ENCODE measurements around the gene CD2. TPM values are rescaled to one million over a fixed set of nuclear protein-coding genes. Genes with fewer than 3 reads are reported as not detected.

CD2 gene
- total and polyA plus RNA-seq, 2 donors: 1.4 to 2.3 TPM

GRCh38 chr1:116721451-116722007 is 32.7 kb upstream of the CD2 start:
- Histone ChIP-seq H3K4me1 (ENCODE audit: insufficient read depth) (no peaks in the 10 kb centered on the region), H3K27ac (ENCODE audit: low read depth) (no peak overlapping the region), H3K4me3 (ENCODE audit: low read depth, low read length) (no peak overlapping the region), H3K36me3 (ENCODE audit: insufficient read depth) (no peaks in the 10 kb centered on the region)
- WGBS: 93% methylated on average over 4 of the region's 4 CpGs
- DNase-seq (ENCODE audit: extremely low spot score): no peak

- H3K4me3 ChIP-seq (ENCODE audit: low read depth, low read length): no peak overlapping the region
- H3K36me3 ChIP-seq (ENCODE audit: insufficient read depth): no peaks in the 10 kb centered on the region
- 82% methylated on average over 4 of the region's 4 CpGs for WGBS
- no peak for DNase-seq (ENCODE audit: extremely low spot score)
- H3K4me1 ChIP-seq (ENCODE audit: insufficient read depth): no peaks in the 10 kb centered on the region
- no peak overlapping the region for H3K27ac ChIP-seq (ENCODE audit: low read depth)
Observed at GRCh38 chr1:116722016-116722838, 32.0 kb upstream of the CD2 start.

GRCh38 chr1:116724765-116725375 is 29.4 kb upstream of the CD2 start:
- H3K4me3 ChIP-seq (ENCODE audit: low read depth, low read length): no peak overlapping the region
- DNase-seq (ENCODE audit: extremely low spot score): no peak
- no peak overlapping the region for H3K27ac ChIP-seq (ENCODE audit: low read depth)
- WGBS: 56% methylated on average over 7 of the region's 7 CpGs
- no peaks in the 10 kb centered on the region for H3K4me1 ChIP-seq (ENCODE audit: insufficient read depth)
- H3K36me3 ChIP-seq (ENCODE audit: insufficient read depth): no peaks in the 10 kb centered on the region

- Histone ChIP-seq H3K4me3 (ENCODE audit: low read depth, low read length) (no peak overlapping the region), H3K36me3 (ENCODE audit: insufficient read depth) (no peaks in the 10 kb centered on the region), H3K4me1 (ENCODE audit: insufficient read depth) (no peaks in the 10 kb centered on the region), H3K27ac (ENCODE audit: low read depth) (no peak overlapping the region)
- no peak for DNase-seq (ENCODE audit: extremely low spot score)
- WGBS: 77% methylated on average over 3 of the region's 3 CpGs
Observed at GRCh38 chr1:116725798-116726197, 28.4 kb upstream of the CD2 start.

- H3K27ac ChIP-seq (ENCODE audit: low read depth): no peak overlapping the region
- no peaks in the 10 kb centered on the region for H3K4me1 ChIP-seq (ENCODE audit: insufficient read depth)
- 80% methylated on average over 5 of the region's 5 CpGs for WGBS
- no peak overlapping the region for H3K4me3 ChIP-seq (ENCODE audit: low read depth, low read length)
- DNase-seq (ENCODE audit: extremely low spot score): no peak
- no peaks in the 10 kb centered on the region for H3K36me3 ChIP-seq (ENCODE audit: insufficient read depth)
Observed at GRCh38 chr1:116726872-116727820, 27.1 kb upstream of the CD2 start.

GRCh38 chr1:116731439-116731838 is 22.8 kb upstream of the CD2 start:
- Histone ChIP-seq H3K36me3 (ENCODE audit: insufficient read depth) (no peaks in the 10 kb centered on the region), H3K4me1 (ENCODE audit: insufficient read depth) (no peaks in the 10 kb centered on the region), H3K27ac (ENCODE audit: low read depth) (no peak overlapping the region), H3K4me3 (ENCODE audit: low read depth, low read length) (no peak overlapping the region)
- no peak for DNase-seq (ENCODE audit: extremely low spot score)

GRCh38 chr1:116732726-116733125 is 21.5 kb upstream of the CD2 start:
- no peak for DNase-seq (ENCODE audit: extremely low spot score)
- no peaks in the 10 kb centered on the region for H3K4me1 ChIP-seq (ENCODE audit: insufficient read depth)
- H3K36me3 ChIP-seq (ENCODE audit: insufficient read depth): no peaks in the 10 kb centered on the region
- no peak overlapping the region for H3K4me3 ChIP-seq (ENCODE audit: low read depth, low read length)
- H3K27ac ChIP-seq (ENCODE audit: low read depth): no peak overlapping the region
- WGBS: 97% methylated on average over 6 of the region's 6 CpGs

- Histone ChIP-seq H3K27ac (ENCODE audit: low read depth) (no peak overlapping the region), H3K36me3 (ENCODE audit: insufficient read depth) (no peaks in the 10 kb centered on the region), H3K4me3 (ENCODE audit: low read depth, low read length) (no peak overlapping the region), H3K4me1 (ENCODE audit: insufficient read depth) (no peaks in the 10 kb centered on the region)
- DNase-seq (ENCODE audit: extremely low spot score): no peak
- 48% methylated on average over 5 of the region's 5 CpGs for WGBS
Observed at GRCh38 chr1:116733476-116734365, 20.5 kb upstream of the CD2 start.

GRCh38 chr1:116735246-116735645 is 19.0 kb upstream of the CD2 start:
- H3K27ac ChIP-seq (ENCODE audit: low read depth): no peak overlapping the region
- no peak overlapping the region for H3K4me3 ChIP-seq (ENCODE audit: low read depth, low read length)
- H3K36me3 ChIP-seq (ENCODE audit: insufficient read depth): no peaks in the 10 kb centered on the region
- DNase-seq (ENCODE audit: extremely low spot score): no peak
- H3K4me1 ChIP-seq (ENCODE audit: insufficient read depth): no peaks in the 10 kb centered on the region
- WGBS: 81% methylated on average over 8 of the region's 8 CpGs

GRCh38 chr1:116737020-116737854 is 17.0 kb upstream of the CD2 start:
- WGBS: 44% methylated on average over 8 of the region's 8 CpGs
- no peak for DNase-seq (ENCODE audit: extremely low spot score)
- Histone ChIP-seq H3K27ac (ENCODE audit: low read depth) (no peak overlapping the region), H3K4me3 (ENCODE audit: low read depth, low read length) (no peak overlapping the region), H3K36me3 (ENCODE audit: insufficient read depth) (no peaks in the 10 kb centered on the region), H3K4me1 (ENCODE audit: insufficient read depth) (no peaks in the 10 kb centered on the region)

- Histone ChIP-seq H3K27ac (ENCODE audit: low read depth) (no peak overlapping the region), H3K4me1 (ENCODE audit: insufficient read depth) (no peaks in the 10 kb centered on the region), H3K36me3 (ENCODE audit: insufficient read depth) (no peaks in the 10 kb centered on the region), H3K4me3 (ENCODE audit: low read depth, low read length) (no peak overlapping the region)
- DNase-seq (ENCODE audit: extremely low spot score): no peak
- 93% methylated on average over 7 of the region's 7 CpGs for WGBS
Observed at GRCh38 chr1:116737855-116738321, 16.3 kb upstream of the CD2 start.
